IPS DF 4.7 (cell line): Measurements from ENCODE around the gene DPF3.

Experiments
- DNase-seq: peaks from one replicate; pipeline ENCODE4 v3.0.0-alpha.2; 2013; ENCODE audit warnings: low spot score; ENCODE audit errors: extremely low read depth

DPF3 gene

DNA sequence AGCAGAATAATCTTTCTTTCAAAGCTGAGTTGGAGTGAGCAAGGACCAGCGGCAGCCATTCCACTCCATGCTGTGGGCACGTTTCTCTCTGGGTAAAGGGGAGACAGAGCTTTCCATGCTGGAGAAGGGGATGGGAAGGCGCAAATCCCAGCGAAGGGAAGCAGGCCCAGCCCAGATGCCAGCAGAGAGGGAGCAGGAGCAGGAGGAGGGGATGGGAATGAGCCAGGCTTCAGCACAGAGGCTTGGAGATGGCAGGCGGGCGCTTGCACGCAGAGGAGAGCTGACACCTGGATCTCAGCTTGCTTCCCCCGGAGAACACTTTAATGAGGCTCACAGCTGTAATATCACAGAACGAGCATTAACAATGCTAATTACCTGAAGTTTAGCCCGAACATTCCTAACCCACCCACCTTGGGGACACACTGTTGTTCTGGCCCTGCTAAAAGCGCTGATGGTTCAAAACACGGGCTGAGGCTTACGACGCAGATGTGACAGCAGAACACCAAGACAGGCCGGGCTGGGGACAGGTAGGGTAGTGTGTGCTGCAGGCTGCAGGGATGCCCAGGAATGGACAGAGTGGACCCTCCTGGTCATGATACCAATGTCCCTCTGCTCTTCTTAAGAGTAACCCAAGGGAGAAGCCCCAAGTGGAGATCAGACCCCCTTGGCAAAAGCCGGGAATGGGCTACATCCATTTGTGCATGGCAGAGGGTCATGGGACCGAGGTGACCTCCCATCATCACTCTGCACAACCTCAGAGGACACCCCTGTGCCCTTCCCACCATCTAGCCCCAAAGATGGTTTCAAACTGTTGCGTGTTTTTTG is 288.6 kb downstream of the DPF3 start:
- no peak for DNase-seq

DNA sequence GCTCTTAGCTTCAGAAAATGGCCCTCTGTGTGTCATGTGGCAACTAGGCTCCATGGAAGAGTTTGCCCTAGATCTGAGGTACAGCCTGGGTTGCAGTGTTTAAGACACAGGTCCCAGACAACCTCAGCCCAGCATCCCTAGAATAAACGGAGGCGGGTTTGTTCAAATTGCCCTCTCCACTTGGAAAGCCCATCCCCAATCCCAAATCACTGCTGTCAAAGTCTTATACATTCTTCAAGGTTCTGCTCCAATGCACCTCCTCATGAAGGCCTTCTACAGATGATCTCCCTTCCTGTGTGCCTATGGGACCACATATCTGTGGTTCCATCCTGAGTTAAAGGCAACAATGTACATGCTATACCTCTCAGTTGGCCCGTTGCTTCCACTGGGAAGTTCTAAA is 289.8 kb downstream of the DPF3 start:
- DNase-seq = no peak

DNA sequence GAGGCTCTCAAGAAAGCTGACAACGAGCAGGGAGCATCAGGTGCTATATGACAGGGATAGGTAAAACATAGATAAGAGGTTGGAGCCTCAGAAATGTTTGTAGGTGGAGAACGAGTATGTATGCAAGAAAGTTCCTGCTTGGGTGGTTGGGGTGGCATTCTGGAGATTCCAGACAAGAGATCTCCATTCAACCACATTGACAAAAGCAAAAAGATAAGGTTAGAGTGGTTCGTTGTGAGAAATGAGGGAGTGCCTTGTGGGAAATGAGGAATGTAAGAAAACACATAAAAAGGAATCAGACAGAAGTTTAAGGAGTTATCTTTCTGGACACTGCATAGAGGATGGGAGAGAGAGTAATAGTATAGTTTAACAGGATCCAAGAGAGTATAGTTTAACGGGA is 290.3 kb downstream of the DPF3 start:
- DNase-seq = no peak

DNA sequence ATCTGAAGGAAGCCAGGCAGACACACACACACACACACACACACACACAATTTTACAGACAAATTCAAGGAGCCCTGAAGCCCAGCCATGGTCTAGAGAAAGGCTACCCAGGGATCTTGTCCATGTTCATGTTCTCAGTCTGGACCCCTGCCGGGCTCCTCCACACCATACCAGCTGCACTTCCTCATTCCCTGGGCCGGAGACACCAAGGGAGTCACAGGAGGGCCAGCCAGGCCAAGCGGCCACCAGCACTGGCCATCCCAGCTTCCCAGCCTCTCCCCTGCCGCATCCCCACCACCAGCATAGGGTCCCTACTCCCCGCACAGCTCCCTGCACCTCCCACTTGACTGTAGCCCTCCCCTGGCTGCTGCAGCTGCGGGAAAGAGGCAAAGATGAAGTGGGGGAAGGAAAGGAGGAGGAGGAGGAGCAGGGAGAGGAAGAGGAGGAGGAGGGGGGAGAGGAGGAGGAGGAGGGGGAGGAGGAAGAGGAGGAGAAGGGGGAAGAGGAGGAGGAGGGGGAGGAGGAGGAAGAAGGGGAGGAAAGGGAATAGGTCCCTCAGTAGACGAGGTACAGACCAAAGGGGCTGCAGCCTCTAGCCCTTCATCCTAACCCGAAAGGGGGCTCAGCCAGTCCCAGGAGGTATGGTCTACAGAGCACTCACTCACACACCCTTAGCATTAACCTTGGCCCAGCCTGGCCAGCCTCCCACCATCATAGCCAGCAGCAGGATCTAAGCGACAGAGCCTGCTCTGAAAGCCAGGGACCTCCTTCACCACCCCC is 293.2 kb downstream of the DPF3 start:
- DNase-seq = no peak

DNA sequence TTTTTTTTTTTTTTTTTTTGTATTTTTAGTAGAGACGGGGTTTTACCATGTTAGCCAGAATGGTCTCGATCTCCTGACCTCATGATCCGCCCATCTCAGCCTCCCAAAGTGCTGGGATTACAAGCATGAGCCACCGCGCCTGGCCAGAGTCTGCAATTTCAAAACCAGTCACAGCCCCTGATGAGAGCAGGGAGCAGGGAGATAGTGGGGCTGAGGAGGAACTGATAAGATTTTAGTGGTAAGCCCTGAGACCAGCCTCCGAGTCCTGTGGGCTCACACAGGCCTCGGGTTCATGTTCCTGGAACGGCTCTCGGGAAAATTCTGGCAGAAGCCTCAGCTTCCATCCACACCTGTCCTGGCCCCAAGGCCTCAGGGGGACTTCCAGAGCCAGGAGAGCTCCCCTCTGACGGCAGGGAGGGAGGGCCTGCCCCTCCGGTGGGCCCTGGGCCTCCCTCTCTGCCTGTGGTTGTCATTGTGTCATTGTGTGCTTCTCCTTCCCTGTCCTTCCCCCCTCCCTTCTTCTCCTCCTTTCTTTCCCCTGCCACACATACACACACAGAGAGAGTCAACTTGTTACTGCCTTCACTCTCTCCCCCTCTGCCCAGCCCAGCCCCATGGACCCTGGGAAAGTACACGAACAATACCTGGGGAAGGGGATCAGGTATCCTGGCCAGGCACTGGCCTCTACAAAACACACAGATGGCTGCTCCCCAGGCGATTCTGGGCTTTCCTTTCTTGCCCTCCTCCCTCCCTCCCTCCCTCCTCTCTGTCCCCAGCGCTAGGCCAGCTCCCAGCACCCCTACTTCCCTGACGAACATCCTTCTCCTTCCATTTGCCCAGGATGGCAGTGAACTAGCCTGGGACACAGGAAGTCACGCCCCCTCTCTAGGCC is 294.1 kb downstream of the DPF3 start:
- no peak for DNase-seq

DNA sequence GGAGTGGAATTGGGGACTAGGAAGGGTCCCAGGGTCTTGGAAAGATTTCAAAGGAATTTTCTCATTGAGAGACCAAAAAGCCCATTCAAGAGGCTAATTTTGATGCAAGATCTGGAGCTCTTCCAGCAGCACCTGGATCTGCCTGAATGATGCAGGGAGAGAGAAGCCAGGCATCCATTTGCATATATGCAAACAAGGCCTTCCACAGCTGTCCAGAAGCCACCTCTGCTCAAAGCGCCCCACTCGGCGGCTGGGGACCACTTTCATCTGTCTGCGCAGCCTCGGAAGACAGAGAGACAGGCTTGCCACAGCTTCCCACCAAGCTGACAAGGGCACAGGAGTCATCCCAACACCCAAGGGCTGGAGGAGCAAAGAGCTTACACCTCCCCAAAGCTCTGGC is 295.6 kb downstream of the DPF3 start:
- DNase-seq = no peak

DNA sequence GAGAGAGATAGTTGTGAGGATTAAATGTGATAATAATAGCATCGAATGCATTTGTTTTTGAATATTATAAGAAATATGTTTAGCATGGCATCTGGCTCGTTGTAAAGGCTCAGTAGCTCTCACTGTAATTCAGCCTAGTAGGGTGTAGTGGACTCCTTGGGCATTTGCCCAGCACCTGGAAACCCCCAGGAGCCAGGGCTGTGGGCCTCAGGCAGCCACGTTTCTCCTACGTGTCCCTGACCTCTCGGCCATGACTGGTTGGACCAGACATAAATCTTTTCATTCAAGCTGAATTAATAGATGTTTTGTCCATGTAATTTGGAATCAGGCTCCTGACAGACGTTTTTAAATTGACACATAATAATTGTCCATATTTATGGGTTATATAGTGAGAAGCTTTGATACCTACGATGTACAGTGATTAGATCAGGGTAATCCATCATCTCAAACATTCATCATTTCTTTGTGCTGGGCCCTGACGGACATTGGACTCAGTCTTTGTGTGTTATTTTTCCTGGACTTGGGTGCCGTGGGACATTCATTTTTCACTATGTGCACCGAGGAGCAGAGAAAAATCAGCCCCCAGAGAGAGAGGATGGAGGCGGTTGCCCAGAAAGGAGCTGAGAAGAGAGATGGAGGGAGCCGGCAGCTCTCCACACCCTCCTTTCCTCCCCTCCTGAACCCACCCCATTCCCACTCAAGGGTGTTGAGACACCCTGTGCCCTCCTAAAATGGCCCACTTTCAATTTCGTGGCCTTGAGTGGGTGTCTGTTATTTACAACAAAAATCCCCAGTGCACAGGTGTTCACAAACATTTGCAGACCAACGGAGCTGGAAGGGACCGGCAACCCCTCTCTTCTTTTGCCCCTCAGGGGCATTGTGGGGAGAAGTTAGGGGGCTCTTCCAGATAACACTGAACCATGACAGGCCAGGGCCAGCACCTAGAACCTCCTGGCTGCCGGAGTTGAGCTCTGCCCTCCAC is 296.4 kb downstream of the DPF3 start:
- DNase-seq = no peak

DNA sequence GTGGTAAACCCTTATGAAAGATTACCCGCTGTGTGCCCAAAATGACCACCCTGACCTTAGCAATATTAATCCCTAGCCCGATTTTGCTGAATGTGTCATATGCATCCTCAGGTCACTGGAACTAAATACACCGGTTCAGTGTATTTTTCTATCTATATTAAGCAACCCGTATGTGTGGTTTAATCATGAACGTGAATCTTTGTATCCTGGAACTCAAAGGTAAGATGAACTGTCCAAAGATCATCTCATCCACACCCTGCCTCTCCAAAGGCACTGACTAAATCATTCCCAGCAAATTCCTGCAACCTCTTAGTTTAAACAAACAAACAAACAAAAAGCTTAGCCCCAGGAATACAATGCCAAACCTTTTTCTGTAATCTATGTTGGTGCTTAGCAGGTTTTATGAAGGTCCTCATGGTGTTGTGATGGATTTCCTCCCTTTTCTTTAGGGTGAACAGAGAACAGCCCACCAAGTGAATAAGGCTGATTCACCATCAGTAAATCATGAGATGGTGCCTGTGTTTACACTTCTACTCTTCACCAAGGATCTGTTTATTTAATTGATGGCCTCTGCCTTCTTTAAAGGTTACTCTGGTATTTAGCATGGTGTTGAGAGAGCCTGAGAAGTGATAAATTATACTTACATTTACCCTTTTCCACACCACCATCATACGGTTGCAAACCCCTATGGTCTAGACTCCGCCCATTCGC is 298.6 kb downstream of the DPF3 start:
- no peak for DNase-seq

DNA sequence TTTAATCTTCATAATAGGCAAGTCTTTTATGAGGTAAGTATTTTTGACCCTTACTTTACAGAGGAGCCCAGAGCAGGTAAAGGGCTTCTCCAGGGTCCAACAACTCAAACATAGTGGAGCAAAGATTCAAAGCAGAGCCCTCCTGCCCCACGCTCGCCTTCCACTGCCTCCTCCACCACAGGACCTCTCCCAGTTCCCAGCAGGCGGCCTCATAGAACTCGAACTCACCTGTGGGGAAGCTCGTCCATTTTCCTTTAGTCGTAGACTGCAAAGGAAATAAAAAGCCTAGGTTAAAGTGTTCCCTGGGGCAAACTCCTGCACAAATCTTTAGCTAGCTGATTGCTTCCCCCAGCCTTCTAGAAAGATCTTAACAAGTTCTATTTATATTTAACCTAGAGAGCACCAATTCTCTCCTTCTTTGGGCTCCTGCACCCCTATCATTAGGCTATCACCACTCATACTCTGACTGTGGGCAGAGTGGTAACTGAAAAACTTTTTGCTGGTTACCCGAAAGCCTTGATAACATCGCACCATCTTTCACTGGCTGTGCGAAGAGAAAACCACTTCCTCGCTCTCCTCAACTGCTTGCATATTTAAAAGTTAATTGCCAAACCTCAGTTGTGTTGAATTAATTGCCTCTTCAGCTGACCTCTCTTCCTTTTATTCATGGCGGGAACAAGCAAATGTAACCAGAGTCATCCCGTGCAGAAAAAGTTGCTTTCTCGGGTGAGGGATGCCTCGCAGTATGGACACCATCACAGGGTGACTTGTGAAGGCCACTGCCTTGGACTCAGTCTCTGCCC is 299.6 kb downstream of the DPF3 start:
- no peak for DNase-seq

DNA sequence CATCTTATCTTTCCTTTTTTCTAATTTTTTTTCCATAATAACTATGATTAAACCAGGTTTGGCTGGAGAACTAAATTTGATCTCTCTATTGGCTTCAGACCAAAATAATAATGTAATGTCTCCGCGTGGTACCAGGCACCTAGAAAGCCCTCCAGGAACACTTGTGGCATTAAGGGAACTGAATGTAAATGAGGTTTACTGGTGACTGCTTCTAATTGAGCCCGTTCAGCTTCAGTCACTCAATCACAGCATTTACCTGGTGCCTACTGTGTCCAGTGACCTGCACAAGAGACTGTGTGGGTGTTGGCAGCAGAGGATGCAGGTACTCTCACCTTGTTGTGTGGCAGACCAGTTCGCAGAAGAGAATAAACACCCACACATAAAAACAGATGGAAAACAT is 302.5 kb downstream of the DPF3 start:
- DNase-seq = no peak

DNA sequence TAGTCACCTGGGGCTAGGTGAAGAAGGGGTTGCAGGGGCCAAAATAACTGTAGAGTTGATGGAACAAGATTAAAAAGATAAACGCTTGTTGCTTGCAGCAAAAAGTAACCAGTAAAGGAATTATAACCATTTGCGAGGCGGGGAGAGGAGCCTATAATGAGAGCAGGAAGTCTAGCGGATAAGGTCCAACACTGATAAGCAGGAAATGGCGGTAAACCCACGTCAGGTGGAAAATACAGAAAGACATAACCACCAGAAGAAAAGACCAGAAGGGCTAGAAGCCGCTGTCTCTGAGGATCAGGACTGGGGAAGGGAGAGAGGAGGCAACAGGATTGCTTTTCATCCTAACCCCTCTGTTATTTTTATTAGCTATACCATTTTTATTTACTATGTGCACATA is 303.3 kb downstream of the DPF3 start:
- DNase-seq = no peak

DNA sequence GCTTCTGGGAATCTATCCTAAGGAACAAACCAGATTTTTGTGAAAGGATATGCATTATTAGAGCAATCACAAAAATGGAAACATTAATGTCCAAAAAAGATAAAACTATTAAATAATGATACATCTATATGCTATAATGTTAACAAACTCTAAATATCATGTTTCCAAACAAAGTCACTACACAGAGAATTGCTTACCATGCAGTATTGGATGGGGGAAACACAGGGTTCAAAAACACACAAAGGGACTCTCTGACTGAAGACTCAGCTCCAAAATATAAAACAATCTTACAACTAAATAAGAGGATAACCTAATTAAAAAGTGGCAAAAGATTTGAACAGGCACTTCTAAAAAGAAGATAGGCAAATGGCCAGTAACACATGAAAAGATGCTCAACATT is 304.2 kb downstream of the DPF3 start:
- no peak for DNase-seq

DNA sequence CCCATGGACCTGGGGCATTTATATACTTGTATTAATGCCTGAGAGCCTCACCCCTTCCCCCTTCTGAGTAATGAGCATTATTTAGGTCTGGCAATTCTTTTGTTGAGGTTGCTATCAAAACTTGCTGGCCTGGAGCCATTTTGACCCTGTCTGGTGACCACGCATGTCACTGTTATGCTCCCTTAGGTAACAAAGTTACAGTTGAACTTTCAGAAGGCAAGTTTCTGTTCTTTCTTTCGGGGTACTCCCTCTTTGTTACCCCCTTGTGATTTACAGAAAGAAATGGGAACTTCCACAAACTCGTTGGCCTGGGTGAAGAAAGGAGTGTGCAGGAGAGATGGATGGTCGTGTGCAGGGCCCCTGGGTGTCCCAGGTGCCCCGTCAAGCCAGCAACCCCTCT is 305.4 kb downstream of the DPF3 start:
- no peak for DNase-seq

DNA sequence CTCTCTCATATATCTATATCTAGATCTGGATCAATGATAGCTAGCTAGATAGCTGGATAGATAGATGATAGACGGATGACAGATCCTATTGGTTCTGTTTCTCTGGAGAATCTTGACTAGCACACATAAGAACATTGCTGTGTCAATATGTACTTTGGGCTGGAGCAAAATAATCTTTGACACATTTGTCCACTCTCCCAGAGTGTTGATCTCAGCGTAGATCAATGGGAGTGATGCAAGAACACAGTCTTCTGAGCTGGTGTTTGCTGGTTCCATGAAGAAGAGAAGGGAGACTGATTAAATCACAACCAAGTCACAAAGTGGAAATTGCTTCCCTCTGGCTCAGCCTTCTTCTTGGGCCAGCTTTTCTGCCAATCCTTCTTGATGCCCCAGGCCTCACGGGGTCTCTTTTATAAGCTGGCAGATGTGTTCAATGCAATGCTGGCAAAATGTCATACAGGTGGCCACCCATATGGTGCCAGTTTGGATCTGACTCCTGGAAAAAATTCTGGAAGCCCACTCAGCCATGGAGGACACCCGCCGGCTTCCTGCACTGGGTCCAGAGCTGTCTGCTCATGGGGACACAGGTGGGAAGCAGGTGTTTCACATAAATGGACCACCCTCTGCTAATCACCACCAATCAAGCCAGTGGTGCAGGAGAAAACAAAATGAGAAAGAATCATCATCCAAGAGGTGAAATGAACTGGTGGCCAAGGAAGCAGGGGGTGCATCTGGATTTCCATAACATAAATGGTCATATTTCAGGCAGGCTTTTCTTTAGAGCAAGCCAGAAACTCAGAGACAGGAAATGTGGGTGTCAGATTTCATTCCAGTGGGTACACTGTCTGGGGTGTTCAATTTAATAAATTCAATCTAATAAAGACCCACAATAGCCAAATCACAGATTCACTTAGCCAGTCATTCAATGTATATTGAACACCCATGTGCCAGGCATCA is 310.3 kb downstream of the DPF3 start:
- DNase-seq = no peak

DNA sequence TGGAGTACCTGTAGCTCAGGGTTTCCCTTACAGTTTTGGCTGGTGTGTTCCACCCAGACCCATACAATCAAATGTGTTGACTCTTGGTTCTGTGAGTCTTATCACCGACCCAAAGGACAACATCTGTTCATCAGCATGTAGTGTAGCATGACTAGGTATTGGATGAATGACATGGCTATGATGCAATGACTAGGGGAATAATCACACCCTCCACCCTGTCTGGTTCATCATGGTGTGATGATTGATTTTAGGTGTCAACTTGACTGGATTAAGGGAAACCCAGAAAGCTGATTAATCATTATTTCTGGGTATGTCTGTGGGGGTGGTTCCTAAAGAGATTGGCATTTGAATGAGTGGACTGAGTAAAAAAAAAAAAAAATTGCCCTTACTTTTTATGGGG is 311.3 kb downstream of the DPF3 start:
- no peak for DNase-seq

DNA sequence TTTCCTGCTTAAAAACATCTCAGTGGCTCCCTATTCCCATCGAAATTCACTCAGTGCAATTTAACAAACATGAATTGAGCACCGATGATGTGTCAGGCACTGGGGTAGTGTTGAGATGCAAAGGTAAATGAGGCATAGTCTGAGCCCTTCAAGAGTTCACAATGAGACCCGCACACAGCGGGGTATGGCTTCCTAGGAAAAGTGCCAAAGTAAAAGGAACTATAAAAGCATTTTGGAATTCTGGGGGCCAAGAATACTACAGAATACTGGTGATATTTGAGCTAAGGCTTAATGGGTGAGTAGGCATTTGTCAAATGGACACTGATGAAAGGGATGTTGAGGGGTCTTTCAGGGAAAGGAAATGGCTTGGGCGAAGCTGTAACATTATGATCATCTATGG is 315.4 kb downstream of the DPF3 start:
- DNase-seq = no peak

DNA sequence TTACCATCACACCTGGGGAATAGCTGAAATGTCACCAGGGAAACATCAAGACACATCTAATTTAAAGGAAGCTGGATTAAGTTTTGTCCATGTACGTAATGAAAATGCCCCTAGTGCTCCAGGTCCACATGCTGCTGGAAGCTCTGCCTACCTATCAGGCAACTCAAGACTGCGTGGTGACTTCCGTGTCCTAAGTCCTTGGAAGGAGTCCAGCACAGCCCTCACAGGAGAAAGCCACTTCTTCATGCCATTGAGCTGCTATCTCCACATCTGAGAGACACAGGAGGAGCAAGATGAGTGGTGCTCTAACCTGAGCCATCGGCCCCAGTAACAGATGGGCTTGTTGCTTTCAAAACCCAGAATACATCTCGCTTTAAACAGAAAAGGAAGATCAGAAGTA is 316.4 kb downstream of the DPF3 start:
- no peak for DNase-seq

DNA sequence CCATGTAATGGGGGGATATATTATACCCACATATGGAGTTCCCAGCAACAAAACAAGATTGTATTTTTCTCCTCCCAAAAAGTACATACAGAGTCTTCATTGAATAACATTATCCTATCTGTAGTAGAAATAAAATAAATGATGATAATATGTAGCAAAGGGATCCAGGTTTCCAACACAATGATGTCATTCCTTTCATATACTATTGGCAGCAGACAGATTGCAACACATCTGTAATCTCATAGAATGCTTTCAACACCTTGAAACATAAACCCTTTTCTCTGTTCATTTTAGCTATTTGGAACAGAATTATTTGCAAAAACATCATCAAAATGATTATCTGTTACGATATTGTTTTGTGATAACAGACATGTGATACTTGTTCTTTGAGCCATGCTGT is 317.6 kb downstream of the DPF3 start:
- DNase-seq = no peak
